Neural progenitor cell (in vitro differentiated cells): Measurements from ENCODE around the gene MMP20. TPM values are rescaled to one million over a fixed set of nuclear protein-coding genes. Genes with fewer than 3 reads are reported as not detected.

Experiments used
- DNase-seq: peaks from one replicate; pipeline ENCODE4 v3.0.0-alpha.2; 2016; ENCODE audit warnings: low spot score
- H2AFZ ChIP-seq: fragments of 200-600 bp; sonication (generic); replicated peaks from 2 replicates; pipeline ENCODE4 v1.6.1; 2016; ENCODE audit warnings: antibody characterized with exemption
- H3F3A ChIP-seq: fragments of 200-600 bp; sonication (generic); 2 replicates; pipeline ENCODE4 v1.6.1; 2016; ENCODE audit warnings: antibody characterized with exemption, low read depth
- H3K27ac ChIP-seq: fragments of 200-600 bp; sonication (generic); 2 replicates; pipeline ENCODE4 v1.5.1; 2016; ENCODE audit warnings: mild to moderate bottlenecking
- H3K27me3 ChIP-seq: fragments of 200-600 bp; sonication (generic); 2 replicates; pipeline ENCODE4 v1.6.1; 2016; ENCODE audit warnings: mild to moderate bottlenecking, moderate library complexity
- H3K36me3 ChIP-seq: fragments of 200-600 bp; sonication (generic); 2 replicates; pipeline ENCODE4 v1.5.1; 2016
- H3K4me1 ChIP-seq: fragments of 200-600 bp; sonication (generic); 2 replicates; pipeline ENCODE4 v1.6.1; 2016; ENCODE audit warnings: mixed run types
- H3K4me2 ChIP-seq: fragments of 200-600 bp; sonication (generic); 2 replicates; pipeline ENCODE4 v1.6.1; 2016
- H3K4me3 ChIP-seq: fragments of 200-600 bp; sonication (generic); 2 replicates; pipeline ENCODE4 v1.5.1; 2016
- H3K79me2 ChIP-seq: fragments of 200-600 bp; sonication (generic); 2 replicates; pipeline ENCODE4 v1.6.1; 2016; ENCODE audit warnings: low read depth
- H3K9ac ChIP-seq: fragments of 200-600 bp; sonication (generic); 2 replicates; pipeline ENCODE4 v1.6.1; 2016
- H3K9me3 ChIP-seq: fragments of 200-600 bp; sonication (generic); 2 replicates; pipeline ENCODE4 v1.5.1; 2016; ENCODE audit warnings: low read depth
- H4K20me1 ChIP-seq: fragments of 200-600 bp; sonication (generic); 2 replicates; pipeline ENCODE4 v1.6.1; 2016; ENCODE audit warnings: low read depth
- H3K27ac Mint-ChIP-seq: 3 replicates; pipeline ENCODE4 v1.8.0; 2021; ENCODE audit warnings: mixed read lengths
- H3K27me3 Mint-ChIP-seq: 2 replicates; pipeline ENCODE4 v1.8.0; 2022; ENCODE audit warnings: low read depth, mild to moderate bottlenecking, inconsistent platforms, moderate library complexity, mixed read lengths; ENCODE audit not compliant: insufficient read depth
- H3K36me3 Mint-ChIP-seq: 3 replicates; pipeline ENCODE4 v1.8.0; 2021; ENCODE audit warnings: mixed read lengths
- H3K4me1 Mint-ChIP-seq: 3 replicates; pipeline ENCODE4 v1.8.0; 2021; ENCODE audit warnings: mixed read lengths
- H3K4me3 Mint-ChIP-seq: 3 replicates; pipeline ENCODE4 v1.8.0; 2021; ENCODE audit warnings: mild to moderate bottlenecking, moderate library complexity, mixed read lengths
- H3K9me3 Mint-ChIP-seq: 3 replicates; pipeline ENCODE4 v1.8.0; 2020; ENCODE audit warnings: mixed read lengths
- CTCF ChIP-seq: fragments of 200-600 bp; sonication (generic); IDR thresholded peaks from 2 replicates; pipeline ENCODE4 v1.5.1; 2017; ENCODE audit warnings: antibody characterized with exemption, mild to moderate bottlenecking
- EZH2 ChIP-seq: fragments of 200-600 bp; sonication (generic); IDR thresholded peaks from 2 replicates; pipeline ENCODE4 v1.6.1; 2017; ENCODE audit warnings: antibody characterized with exemption, mild to moderate bottlenecking, moderate library complexity
- EZH2phosphoT487 ChIP-seq: fragments of 200-600 bp; sonication (generic); IDR thresholded peaks from 2 replicates; pipeline ENCODE4 v1.6.1; 2017; ENCODE audit warnings: antibody characterized with exemption
- total RNA-seq: library from RNA; depleted of rRNA; stranded (reverse); fragments of >200 nt; gene quantifications from 2 replicates; pipeline ENCODE4 v1.2.3, GENCODE V29; 2015; ENCODE audit warnings: low replicate concordance

MMP20 gene
- total RNA-seq, 1 donor from 2014 or later: not detected

GRCh38 chr11:102620179-102620578, 5.0 kb downstream of the MMP20 start:
- Mint-ChIP-seq H3K27ac (no peak overlapping the region), H3K9me3 (no peaks in the 10 kb centered on the region), H3K4me1 (peaks cover 6% of the 10 kb centered on the region), H3K36me3 (no peaks in the 10 kb centered on the region), H3K27me3 (peaks cover 2% of the 10 kb centered on the region), H3K4me3 (no peak overlapping the region)
- Histone ChIP-seq H3K4me2 (no peak overlapping the region), H3F3A (no peaks in the 10 kb centered on the region), H3K4me3 (no peak overlapping the region), H3K36me3 (no peaks in the 10 kb centered on the region), H3K9me3 (no peaks in the 10 kb centered on the region), H3K4me1 (no peaks in the 10 kb centered on the region), H3K27me3 (no peaks in the 10 kb centered on the region), H2AFZ (no peak overlapping the region), H3K9ac (no peak overlapping the region), H3K79me2 (no peaks in the 10 kb centered on the region), H3K27ac (no peak overlapping the region), H4K20me1 (no peaks in the 10 kb centered on the region)
- no peak for TF ChIP-seq CTCF
- TF ChIP-seq EZH2: no peak
- no peak for TF ChIP-seq EZH2phosphoT487
- no peak for DNase-seq

GRCh38 chr11:102617466-102618008, 7.6 kb downstream of the MMP20 start:
- Mint-ChIP-seq H3K9me3 (no peaks in the 10 kb centered on the region), H3K27ac (no peak overlapping the region), H3K4me3 (no peak overlapping the region), H3K4me1 (peaks cover 8% of the 10 kb centered on the region), H3K36me3 (no peaks in the 10 kb centered on the region), H3K27me3 (peaks cover 2% of the 10 kb centered on the region)
- Histone ChIP-seq H3K36me3 (no peaks in the 10 kb centered on the region), H3K27me3 (no peaks in the 10 kb centered on the region), H3K79me2 (no peaks in the 10 kb centered on the region), H4K20me1 (no peaks in the 10 kb centered on the region), H3K4me2 (no peak overlapping the region), H3K4me3 (no peak overlapping the region), H3K9me3 (no peaks in the 10 kb centered on the region), H2AFZ (no peak overlapping the region), H3F3A (peaks cover 11% of the 10 kb centered on the region), H3K27ac (no peak overlapping the region), H3K9ac (no peak overlapping the region), H3K4me1 (peaks cover 4% of the 10 kb centered on the region)
- DNase-seq: no peak
- TF ChIP-seq CTCF: no peak
- TF ChIP-seq EZH2: no peak
- no peak for TF ChIP-seq EZH2phosphoT487

GRCh38 chr11:102615894-102616432, 9.2 kb downstream of the MMP20 start:
- Histone ChIP-seq H4K20me1 (no peaks in the 10 kb centered on the region), H3K4me2 (no peak overlapping the region), H3K79me2 (no peaks in the 10 kb centered on the region), H2AFZ (no peak overlapping the region), H3K4me1 (peaks cover 4% of the 10 kb centered on the region), H3K27me3 (no peaks in the 10 kb centered on the region), H3K9me3 (no peaks in the 10 kb centered on the region), H3K9ac (no peak overlapping the region), H3K4me3 (no peak overlapping the region), H3F3A (peaks cover 11% of the 10 kb centered on the region), H3K36me3 (no peaks in the 10 kb centered on the region), H3K27ac (no peak overlapping the region)
- no peak overlapping the region for H3K4me3 Mint-ChIP-seq
- no peak for DNase-seq
- peaks cover 11% of the 10 kb centered on the region for H3K4me1 Mint-ChIP-seq
- no peaks in the 10 kb centered on the region for H3K36me3 Mint-ChIP-seq
- H3K9me3 Mint-ChIP-seq: no peaks in the 10 kb centered on the region
- H3K27ac Mint-ChIP-seq: no peak overlapping the region
- peaks cover 2% of the 10 kb centered on the region for H3K27me3 Mint-ChIP-seq
- no peak for TF ChIP-seq CTCF
- no peak for TF ChIP-seq EZH2
- TF ChIP-seq EZH2phosphoT487: no peak
